ENCODE measurements around the gene MARS1. TPM values are rescaled to one million over a fixed set of nuclear protein-coding genes. Genes with fewer than 3 reads are reported as not detected.

The MARS1 gene
- polyA plus RNA-seq, 3 donors from 2014 or later = 100 to 158 (median 114) TPM

- Mint-ChIP-seq H3K27me3 (ENCODE audit: low read depth in 3 of 3) (peaks cover 36 to 41% (median 38%) of the 10 kb centered on the region in 3 donors), H3K4me3 (peak within 1 kb of the TSS; percentile 97 to 99 (median 98)), H3K27ac (peak within 1 kb of the TSS; percentile 99 to 100 (median 100)), H3K9me3 (no peaks in the 10 kb centered on the region), H3K36me3 (peaks cover 0 to 14% (median 7%) of the 10 kb centered on the region in 3 donors), H3K4me1 (peaks cover 59 to 60% of the 10 kb centered on the region in 2 donors)
- DNase-seq = peak; percentile 91 to 94 (median 93)
Measured at GRCh38 chr12:57522011-57522886, 34.4 kb downstream of the MARS1 start, which contains the start of gene MBD6. MBD6 (plus strand) TSS chr12:57522824; CDS start chr12:57524304, 1,480 bp downstream.

- H3K36me3 Mint-ChIP-seq = peaks cover 0 to 8% (median 3%) of the 10 kb centered on the region in 3 donors
- H3K27me3 Mint-ChIP-seq (ENCODE audit: low read depth in 3 of 3) = peaks cover 36 to 41% (median 37%) of the 10 kb centered on the region in 3 donors
- DNase-seq = no peak
- H3K27ac Mint-ChIP-seq = peak overlapping the region; percentile 87 to 99 (median 94)
- peak overlapping the region; percentile 88 to 95 (median 91) for H3K4me3 Mint-ChIP-seq
- H3K4me1 Mint-ChIP-seq = peaks cover 51 to 55% of the 10 kb centered on the region in 2 donors
- H3K9me3 Mint-ChIP-seq = no peaks in the 10 kb centered on the region
Measured at GRCh38 chr12:57522887-57523705, 35.2 kb downstream of the MARS1 start.

- no peaks in the 10 kb centered on the region for H3K9me3 Mint-ChIP-seq
- peaks cover 42 to 47% of the 10 kb centered on the region in 2 donors for H3K4me1 Mint-ChIP-seq
- peaks cover 34 to 39% (median 36%) of the 10 kb centered on the region in 3 donors for H3K27me3 Mint-ChIP-seq (ENCODE audit: low read depth in 3 of 3)
- H3K27ac Mint-ChIP-seq = peak overlapping the region; percentile 87 to 97 (median 94)
- H3K4me3 Mint-ChIP-seq = peak overlapping the region; percentile 88 to 95 (median 91)
- DNase-seq = no peak
- H3K36me3 Mint-ChIP-seq = peaks cover 0 to 7% (median 3%) of the 10 kb centered on the region in 3 donors
Measured at GRCh38 chr12:57523706-57524614, 36.1 kb downstream of the MARS1 start.

- H3K27ac Mint-ChIP-seq = peak overlapping the region; percentile 87 to 97 (median 94)
- H3K4me3 Mint-ChIP-seq = peak overlapping the region in 3 of 5 donors; percentile 10 to 91 (median 42)
Measured at GRCh38 chr12:57524814-57525614, 37.1 kb downstream of the MARS1 start.

GRCh38 chr12:57525615-57526383 is 37.9 kb downstream of the MARS1 start:
- peak overlapping the region in 1 of 5 donors; percentile 42 for H3K4me3 Mint-ChIP-seq
- peaks cover 21 to 25% (median 24%) of the 10 kb centered on the region in 3 donors for H3K27me3 Mint-ChIP-seq (ENCODE audit: low read depth in 3 of 3)
- peaks cover 33 to 34% of the 10 kb centered on the region in 2 donors for H3K4me1 Mint-ChIP-seq
- no peaks in the 10 kb centered on the region for H3K9me3 Mint-ChIP-seq
- peak overlapping the region in 2 of 6 donors; percentile 21 to 28 for H3K27ac Mint-ChIP-seq
- DNase-seq = no peak
- H3K36me3 Mint-ChIP-seq = peaks cover 0 to 7% (median 3%) of the 10 kb centered on the region in 3 donors

More at GRCh38 chr12:57524814-57525614, 37.1 kb downstream of the MARS1 start:
- DNase-seq = no peak
- peaks cover 29 to 32% (median 32%) of the 10 kb centered on the region in 3 donors for H3K27me3 Mint-ChIP-seq (ENCODE audit: low read depth in 3 of 3)
- H3K36me3 Mint-ChIP-seq = peaks cover 0 to 7% (median 3%) of the 10 kb centered on the region in 3 donors
- H3K4me1 Mint-ChIP-seq = peaks cover 34 to 37% of the 10 kb centered on the region in 2 donors
- H3K9me3 Mint-ChIP-seq = no peaks in the 10 kb centered on the region

GRCh38 chr12:57526477-57527126 is 38.7 kb downstream of the MARS1 start:
- peak overlapping the region in 1 of 6 donors; percentile 29 for H3K27ac Mint-ChIP-seq
- peaks cover 2 to 11% (median 3%) of the 10 kb centered on the region in 3 donors for H3K36me3 Mint-ChIP-seq
- peaks cover 25 to 26% of the 10 kb centered on the region in 2 donors for H3K4me1 Mint-ChIP-seq
- peaks cover 16 to 18% (median 17%) of the 10 kb centered on the region in 3 donors for H3K27me3 Mint-ChIP-seq (ENCODE audit: low read depth in 3 of 3)
- DNase-seq = no peak
- no peak overlapping the region for H3K4me3 Mint-ChIP-seq
- no peaks in the 10 kb centered on the region for H3K9me3 Mint-ChIP-seq

- H3K27me3 Mint-ChIP-seq (ENCODE audit: low read depth in 3 of 3) = peaks cover 10 to 12% (median 11%) of the 10 kb centered on the region in 3 donors
- H3K36me3 Mint-ChIP-seq = peaks cover 3 to 17% (median 4%) of the 10 kb centered on the region in 3 donors
- no peak for DNase-seq
- H3K27ac Mint-ChIP-seq = peak overlapping the region in 2 of 6 donors; percentile 29 to 36
- peaks cover 19 to 20% of the 10 kb centered on the region in 2 donors for H3K4me1 Mint-ChIP-seq
- H3K4me3 Mint-ChIP-seq = no peak overlapping the region
- H3K9me3 Mint-ChIP-seq = no peaks in the 10 kb centered on the region
Measured at GRCh38 chr12:57527184-57527583, 39.3 kb downstream of the MARS1 start.

GRCh38 chr12:57528176-57528575 is 40.3 kb downstream of the MARS1 start:
- peaks cover 8 to 27% (median 11%) of the 10 kb centered on the region in 3 donors for H3K36me3 Mint-ChIP-seq
- peaks cover 16 to 17% of the 10 kb centered on the region in 2 donors for H3K4me1 Mint-ChIP-seq
- H3K27me3 Mint-ChIP-seq (ENCODE audit: low read depth in 3 of 3) = peaks cover 5 to 8% (median 5%) of the 10 kb centered on the region in 3 donors
- H3K9me3 Mint-ChIP-seq = no peaks in the 10 kb centered on the region
- no peak for DNase-seq
- H3K4me3 Mint-ChIP-seq = no peak overlapping the region
- H3K27ac Mint-ChIP-seq = no peak overlapping the region

GRCh38 chr12:57528831-57529555 is 41.1 kb downstream of the MARS1 start:
- H3K9me3 Mint-ChIP-seq = no peaks in the 10 kb centered on the region
- H3K4me3 Mint-ChIP-seq = no peak overlapping the region
- peaks cover 0 to 2% (median 0%) of the 10 kb centered on the region in 3 donors for H3K27me3 Mint-ChIP-seq (ENCODE audit: low read depth in 3 of 3)
- DNase-seq = no peak
- H3K27ac Mint-ChIP-seq = peak overlapping the region in 1 of 6 donors; percentile 13
- H3K4me1 Mint-ChIP-seq = peaks cover 8% of the 10 kb centered on the region in 2 donors
- peaks cover 9 to 31% (median 12%) of the 10 kb centered on the region in 3 donors for H3K36me3 Mint-ChIP-seq

- Mint-ChIP-seq H3K4me3 (no peak overlapping the region), H3K27me3 (ENCODE audit: low read depth in 3 of 3) (no peaks in the 10 kb centered on the region), H3K27ac (peak overlapping the region in 1 of 6 donors; percentile 51), H3K9me3 (no peaks in the 10 kb centered on the region), H3K4me1 (peaks cover under 1 to 1% of the 10 kb centered on the region in 2 donors), H3K36me3 (peaks cover 6 to 34% (median 15%) of the 10 kb centered on the region in 3 donors)
- no peak for DNase-seq
Measured at GRCh38 chr12:57529831-57530230, 42.0 kb downstream of the MARS1 start.
